LNCaP clone FGC (cell line): ENCODE data around the gene SUPT20HL2.

Source experiments
- DNase-seq: peaks from one replicate; pipeline ENCODE4 v3.0.0-alpha.2; 2011; ENCODE audit warnings: low read depth
- H3K4me3 ChIP-seq: 2 replicates; pipeline ENCODE4 v1.5.1; 2011; ENCODE audit warnings: mild to moderate bottlenecking, low read depth, low read length, control low read depth
- CTCF ChIP-seq: IDR thresholded peaks from 2 replicates; pipeline ENCODE4 v1.5.1; 2012; ENCODE audit warnings: mild to moderate bottlenecking; ENCODE audit not compliant: control insufficient read depth, insufficient read depth; ENCODE audit errors: extremely low read depth

The SUPT20HL2 gene

GRCh38 chrX:24292353-24292752 is 21.5 kb downstream of the SUPT20HL2 start:
- no peak for DNase-seq
- TF ChIP-seq CTCF = no peak
- no peak overlapping the region for H3K4me3 ChIP-seq

DNA sequence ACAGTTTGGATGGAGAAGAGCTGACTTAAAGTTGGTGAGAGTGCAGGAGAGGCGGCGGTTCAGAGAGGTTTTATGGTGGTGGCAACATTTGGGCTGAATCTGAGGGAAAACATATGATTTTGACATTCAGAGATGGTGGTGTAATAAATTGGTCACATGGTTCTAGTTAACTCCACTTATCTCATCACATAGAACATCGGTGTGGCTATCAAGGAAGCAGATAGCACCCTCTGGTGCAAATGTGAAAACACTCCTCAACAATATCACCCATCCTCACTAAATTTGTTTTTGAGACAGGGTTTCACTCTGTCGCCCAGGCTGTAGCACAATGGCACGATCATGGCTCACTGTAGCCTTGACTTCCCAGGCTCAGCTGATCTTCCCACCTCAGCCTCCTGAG is 28.8 kb downstream of the SUPT20HL2 start:
- no peak for TF ChIP-seq CTCF
- DNase-seq = no peak
- H3K4me3 ChIP-seq = no peak overlapping the region

GRCh38 chrX:24283127-24283794 is 30.6 kb downstream of the SUPT20HL2 start:
- H3K4me3 ChIP-seq = no peak overlapping the region
- TF ChIP-seq CTCF = no peak

DNA sequence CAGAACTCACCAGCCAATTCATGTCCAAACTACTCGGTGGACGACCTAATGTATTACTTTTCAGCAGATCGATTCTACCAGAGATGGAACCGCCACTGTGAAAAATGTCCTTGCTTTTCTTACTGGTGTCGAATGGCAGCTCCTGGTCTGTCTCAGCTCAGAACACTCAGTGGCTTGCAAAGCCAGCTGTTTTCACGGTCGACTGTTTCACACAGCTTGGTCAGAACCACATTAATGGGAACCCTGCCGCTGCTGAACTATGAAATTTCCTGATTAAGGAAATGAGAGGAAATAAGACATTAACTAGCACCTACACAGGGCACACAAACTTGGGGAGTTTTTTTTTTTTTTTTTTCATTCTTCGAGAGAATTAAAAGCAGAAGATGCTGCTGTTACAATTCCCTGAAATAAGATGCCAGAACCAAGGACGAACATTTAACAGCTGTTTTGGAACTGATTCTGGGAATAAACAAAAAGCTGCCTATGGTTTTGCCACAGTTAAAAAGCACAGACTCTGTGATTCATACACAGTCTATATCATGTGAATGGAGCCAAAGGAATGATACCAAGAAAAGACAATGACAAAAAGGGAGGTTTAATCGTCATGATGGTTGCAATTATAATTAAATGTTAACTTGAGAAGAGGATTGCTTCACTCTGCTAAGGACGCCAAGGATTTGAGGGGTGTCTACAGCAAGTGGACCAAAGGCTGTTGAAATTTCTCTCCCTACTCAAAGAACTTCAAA is 31.3 kb downstream of the SUPT20HL2 start:
- DNase-seq = no peak
- TF ChIP-seq CTCF = no peak
- no peak overlapping the region for H3K4me3 ChIP-seq

More at GRCh38 chrX:24283127-24283794, 30.6 kb downstream of the SUPT20HL2 start:
- no peak for DNase-seq

GRCh38 chrX:24277405-24277804 is 36.5 kb downstream of the SUPT20HL2 start:
- no peak for TF ChIP-seq CTCF
- no peak for DNase-seq

GRCh38 chrX:24276015-24276414 is 37.9 kb downstream of the SUPT20HL2 start:
- no peak for DNase-seq
- TF ChIP-seq CTCF = no peak

More at GRCh38 chrX:24277405-24277804, 36.5 kb downstream of the SUPT20HL2 start:
- H3K4me3 ChIP-seq = no peak overlapping the region

More at GRCh38 chrX:24276015-24276414, 37.9 kb downstream of the SUPT20HL2 start:
- no peak overlapping the region for H3K4me3 ChIP-seq
